Thyroid gland (tissue), 4 donors: ENCODE results near the gene OSBP2. TPM values are rescaled to one million over a fixed set of nuclear protein-coding genes. Genes with fewer than 3 reads are reported as not detected.

Source experiments
- DNase-seq, 2 donors: peaks; one replicate each; pipeline ENCODE4 v3.0.0-alpha.2; 2019
- H3K27ac ChIP-seq, 3 donors: fragments of 200-600 bp; sonication (generic); 1 replicate in 2 of 3; 2 replicates in 1 of 3; pipeline ENCODE4 v1.5.1; 2016 to 2019; ENCODE audit warnings: mild to moderate bottlenecking in 1 of 3, moderate library complexity in 1 of 3
- H3K27me3 ChIP-seq: fragments of 200-600 bp; sonication (generic); one replicate; pipeline ENCODE4 v1.5.1; 2019
- H3K36me3 ChIP-seq, 2 donors: fragments of 200-600 bp; sonication (generic); one replicate each; pipeline ENCODE4 v1.5.1; 2016 to 2019
- H3K4me1 ChIP-seq, 2 donors: fragments of 200-600 bp; sonication (generic); one replicate each; pipeline ENCODE4 v1.5.1; 2017 to 2019
- H3K4me3 ChIP-seq, 3 donors: fragments of 200-600 bp; sonication (generic); replicated peaks in 1 of 3; 1 replicate in 2 of 3; 2 replicates in 1 of 3; pipeline ENCODE4 v1.5.1; 2016; ENCODE audit warnings: mild to moderate bottlenecking in 1 of 3
- H3K9me3 ChIP-seq: fragments of 200-600 bp; sonication (generic); one replicate; pipeline ENCODE4 v1.5.1; 2017
- POLR2A ChIP-seq, 2 donors: fragments of 450-650 bp; IDR thresholded peaks; one replicate each; pipeline ENCODE4 v1.6.1; 2017; ENCODE audit warnings: antibody characterized with exemption in 2 of 2, mild to moderate bottlenecking in 2 of 2, moderate library complexity in 1 of 2
- WGBS, 2 donors: methylation state at CpG; one replicate each; pipeline ENCODE4 v1.1.5; 2017; 5-methylcytosine and 5-hydroxymethylcytosine counted together
- intact Hi-C: fragments of 100-400 bp; cut with DNase I; formaldehyde crosslinking; loops from one replicate; pipeline ENCODE4 v1.15.1; 2023
- total RNA-seq, 4 donors: library from RNA; depleted of rRNA; stranded (reverse); fragments of >200 nt; gene quantifications; one replicate each; pipeline ENCODE4 v1.2.3, GENCODE V29; 2016
- TF ChIP-seq, protein P1 (sequence below), 6 experiments: fragments of 200-600 bp in 3 of 6; fragments of 450-650 bp in 3 of 6; sonication (generic) in 3 of 6; IDR thresholded peaks; one replicate each; pipeline ENCODE4 v1.5.1; 2016 to 2019; ENCODE audit warnings: antibody characterized with exemption in 6 of 6, mild to moderate bottlenecking in 2 of 6, inconsistent platforms in 1 of 6, moderate library complexity in 1 of 6

Gene OSBP2
- total RNA-seq, 4 donors from 2014 or later: 7.8 to 13.4 (median 11.5) TPM

DNA sequence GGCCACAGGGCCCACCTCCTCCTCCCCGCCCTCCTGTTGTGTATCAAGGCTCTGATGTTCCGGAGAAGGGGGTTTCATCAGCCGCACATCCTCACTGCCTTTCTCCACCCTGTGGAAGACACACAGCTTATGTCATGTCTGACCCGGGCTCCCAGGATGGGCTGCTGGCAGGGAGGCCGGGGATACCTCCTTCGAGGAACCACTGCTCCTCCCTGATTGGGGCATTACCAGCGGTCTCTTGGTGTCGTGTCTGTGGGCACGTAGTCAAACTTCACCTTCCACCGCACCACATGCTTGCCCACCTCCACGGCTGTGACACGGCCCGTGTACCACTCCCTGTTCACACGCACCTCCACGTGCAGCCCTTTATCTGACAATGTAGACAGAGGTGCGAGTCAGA, 238.0 kb downstream of the OSBP2 start:
- intact Hi-C loops: no loop called here
- no peaks in the 10 kb centered on the region for H3K9me3 ChIP-seq
- H3K4me3 ChIP-seq: no peak overlapping the region
- no peaks in the 10 kb centered on the region for H3K27me3 ChIP-seq
- no peak for DNase-seq
- TF ChIP-seq, protein P1, sequence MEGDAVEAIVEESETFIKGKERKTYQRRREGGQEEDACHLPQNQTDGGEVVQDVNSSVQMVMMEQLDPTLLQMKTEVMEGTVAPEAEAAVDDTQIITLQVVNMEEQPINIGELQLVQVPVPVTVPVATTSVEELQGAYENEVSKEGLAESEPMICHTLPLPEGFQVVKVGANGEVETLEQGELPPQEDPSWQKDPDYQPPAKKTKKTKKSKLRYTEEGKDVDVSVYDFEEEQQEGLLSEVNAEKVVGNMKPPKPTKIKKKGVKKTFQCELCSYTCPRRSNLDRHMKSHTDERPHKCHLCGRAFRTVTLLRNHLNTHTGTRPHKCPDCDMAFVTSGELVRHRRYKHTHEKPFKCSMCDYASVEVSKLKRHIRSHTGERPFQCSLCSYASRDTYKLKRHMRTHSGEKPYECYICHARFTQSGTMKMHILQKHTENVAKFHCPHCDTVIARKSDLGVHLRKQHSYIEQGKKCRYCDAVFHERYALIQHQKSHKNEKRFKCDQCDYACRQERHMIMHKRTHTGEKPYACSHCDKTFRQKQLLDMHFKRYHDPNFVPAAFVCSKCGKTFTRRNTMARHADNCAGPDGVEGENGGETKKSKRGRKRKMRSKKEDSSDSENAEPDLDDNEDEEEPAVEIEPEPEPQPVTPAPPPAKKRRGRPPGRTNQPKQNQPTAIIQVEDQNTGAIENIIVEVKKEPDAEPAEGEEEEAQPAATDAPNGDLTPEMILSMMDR (IDR thresholded peaks at IDR 0.05): no peak
- TF ChIP-seq POLR2A (IDR thresholded peaks at IDR 0.05): no peak
- peaks cover 94 to 96% of the 10 kb centered on the region in 2 donors for H3K36me3 ChIP-seq
- H3K4me1 ChIP-seq: no peaks in the 10 kb centered on the region
- H3K27ac ChIP-seq: no peak overlapping the region
- WGBS, 2 donors: 96 to 97% methylated on average over 16 of the region's 16 CpGs

- TF ChIP-seq, protein P1 (IDR thresholded peaks at IDR 0.05): no peak
- TF ChIP-seq POLR2A (IDR thresholded peaks at IDR 0.05): no peak
- 80 to 87% methylated on average over 7 of the region's 7 CpGs for WGBS, 2 donors
- no peak for DNase-seq
- peaks cover 90 to 96% of the 10 kb centered on the region in 2 donors for H3K36me3 ChIP-seq
- no peaks in the 10 kb centered on the region for H3K9me3 ChIP-seq
- intact Hi-C loops: no loop called here
- H3K27ac ChIP-seq: no peak overlapping the region
- no peak overlapping the region for H3K4me3 ChIP-seq
- no peaks in the 10 kb centered on the region for H3K27me3 ChIP-seq
- no peaks in the 10 kb centered on the region for H3K4me1 ChIP-seq
Observed at GRCh38 chr22:30933457-30933856, 238.8 kb downstream of the OSBP2 start.

DNA sequence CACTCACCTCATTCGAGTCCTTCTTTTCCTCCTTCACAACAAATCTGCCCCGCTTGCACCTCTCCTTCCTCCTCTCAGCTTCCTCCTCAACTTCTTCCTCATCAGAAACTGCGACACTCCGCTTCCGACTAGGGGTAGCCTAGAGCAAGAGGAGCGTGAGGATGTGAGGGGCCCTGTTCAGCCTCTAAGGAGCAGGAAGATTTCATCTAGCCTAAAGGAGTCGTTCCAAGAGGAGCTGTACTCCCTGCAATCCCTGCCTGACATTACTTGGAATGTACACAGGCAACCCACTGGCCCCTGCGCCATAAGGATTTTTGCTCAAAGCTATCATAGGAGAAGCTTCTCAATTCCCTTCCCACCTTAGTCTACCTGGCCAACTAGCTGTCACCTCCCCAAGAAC, 239.4 kb downstream of the OSBP2 start:
- Histone ChIP-seq H3K4me3 (no peak overlapping the region), H3K27ac (no peak overlapping the region), H3K36me3 (peaks cover 86 to 97% of the 10 kb centered on the region in 2 donors), H3K4me1 (no peaks in the 10 kb centered on the region), H3K27me3 (no peaks in the 10 kb centered on the region), H3K9me3 (no peaks in the 10 kb centered on the region)
- TF ChIP-seq, protein P1 (IDR thresholded peaks at IDR 0.05): no peak
- TF ChIP-seq POLR2A (IDR thresholded peaks at IDR 0.05): no peak
- intact Hi-C loops: no loop called here
- 93 to 97% methylated on average over 8 of the region's 8 CpGs for WGBS, 2 donors
- no peak for DNase-seq

- no peaks in the 10 kb centered on the region for H3K27me3 ChIP-seq
- no peaks in the 10 kb centered on the region for H3K4me1 ChIP-seq
- no peak overlapping the region for H3K27ac ChIP-seq
- no peaks in the 10 kb centered on the region for H3K9me3 ChIP-seq
- 83% methylated on average over 7 of the region's 7 CpGs for WGBS, 2 donors
- no peak for DNase-seq
- H3K4me3 ChIP-seq: no peak overlapping the region
- intact Hi-C loops: no loop called here
- H3K36me3 ChIP-seq: peaks cover 84 to 100% of the 10 kb centered on the region in 2 donors
- TF ChIP-seq, protein P1 (IDR thresholded peaks at IDR 0.05): no peak
- no peak for TF ChIP-seq POLR2A (IDR thresholded peaks at IDR 0.05)
Observed at GRCh38 chr22:30940685-30941362, 246.2 kb downstream of the OSBP2 start.

- intact Hi-C loops: no loop called here
- Histone ChIP-seq H3K36me3 (peaks cover 86 to 100% of the 10 kb centered on the region in 2 donors), H3K27me3 (no peaks in the 10 kb centered on the region), H3K27ac (no peak overlapping the region), H3K4me3 (no peak overlapping the region), H3K4me1 (peaks cover 0 to under 1% of the 10 kb centered on the region in 2 donors), H3K9me3 (no peaks in the 10 kb centered on the region)
- TF ChIP-seq POLR2A (IDR thresholded peaks at IDR 0.05): no peak
- TF ChIP-seq, protein P1 (IDR thresholded peaks at IDR 0.05): no peak
- 93 to 99% methylated on average over 9 to 11 of the region's 11 CpGs for WGBS, 2 donors
- no peak for DNase-seq
Observed at GRCh38 chr22:30941363-30941740, 246.7 kb downstream of the OSBP2 start.
